Left lung (tissue), 14 donors: Measurements from ENCODE around the gene ANXA3. TPM values are rescaled to one million over a fixed set of nuclear protein-coding genes. Genes with fewer than 3 reads are reported as not detected.
"Not testable (repeated sequence)": the region's sequence is repeated elsewhere in the genome, so short reads cannot be mapped to it uniquely, and the experiment has no call there.

Experiments used
- ATAC-seq: fragments of 200-7000 bp; cut with Tn5 transposase; one replicate; pipeline ENCODE4 v1.9.1; 2020; ENCODE audit warnings: moderate library complexity
- DNase-seq, 4 donors: peaks; one replicate each; pipeline ENCODE4 v3.0.0-alpha.2; 2013 to 2020
- H3K27ac ChIP-seq, 2 donors: fragments of 200-600 bp; sonication (generic) in 1 of 2; one replicate each; pipeline versions ENCODE4 v1.5.0 to v1.8.0; 2020 to 2021
- H3K27me3 ChIP-seq, 2 donors: fragments of 200-600 bp; sonication (generic) in 1 of 2; one replicate each; pipeline versions ENCODE4 v1.5.0 to v1.8.0; 2020 to 2021
- H3K36me3 ChIP-seq, 2 donors: fragments of 200-600 bp; sonication (generic) in 1 of 2; one replicate each; pipeline versions ENCODE4 v1.5.0 to v1.8.0; 2020 to 2021
- H3K4me1 ChIP-seq, 2 donors: fragments of 200-600 bp; one replicate each; pipeline ENCODE4 v1.8.0; 2021
- H3K4me3 ChIP-seq, 2 donors: fragments of 200-600 bp; sonication (generic) in 1 of 2; one replicate each; pipeline versions ENCODE4 v1.5.0 to v1.8.0; 2020 to 2021; ENCODE audit warnings: mild to moderate bottlenecking in 1 of 2
- H3K9me3 ChIP-seq, 2 donors: fragments of 200-600 bp; sonication (generic) in 1 of 2; one replicate each; pipeline versions ENCODE4 v1.5.0 to v1.8.0; 2020 to 2021
- intact Hi-C, 2 donors: fragments of 100-400 bp; cut with DNase I; formaldehyde crosslinking; loops; one replicate each; pipeline versions ENCODE4 v1.11.2 to v1.14.2; 2022
- long read RNA-seq, 12 donors: library from polyadenylated mRNA in 2 of 12; unstranded in 2 of 12; transcript quantifications; one replicate each; pipeline ENCODE4 v2.0.0 and lab custom pipeline, GENCODE V29; 2019 to 2026
- polyA plus RNA-seq, 6 donors: library from polyadenylated mRNA; unstranded; fragments of 120-200 nt; gene quantifications; one replicate each; pipeline ENCODE4 v1.2.1, GENCODE V29; 2013; ENCODE audit not compliant: insufficient read length in 6 of 6
- total RNA-seq, 2 donors: library from RNA; stranded (reverse); fragmentation: NEBNext Ultra II Directional; extraction: Animal tissue kit (Norgen Biotek cat#: 25700); gene quantifications; one replicate each; pipeline ENCODE4 v1.2.1, GENCODE V29; 2021
- TF ChIP-seq, protein P1 (sequence below), 2 donors: fragments of 200-600 bp; sonication (generic) in 1 of 2; IDR thresholded peaks; one replicate each; pipeline versions ENCODE4 v1.5.0 to v1.8.0; 2021; ENCODE audit warnings: antibody characterized with exemption in 2 of 2
- donor health status: DM: no; HTN: yes; CAD: no.
- donor health status: DM: no; HTN: no; CAD: no.

Gene ANXA3, protein sequence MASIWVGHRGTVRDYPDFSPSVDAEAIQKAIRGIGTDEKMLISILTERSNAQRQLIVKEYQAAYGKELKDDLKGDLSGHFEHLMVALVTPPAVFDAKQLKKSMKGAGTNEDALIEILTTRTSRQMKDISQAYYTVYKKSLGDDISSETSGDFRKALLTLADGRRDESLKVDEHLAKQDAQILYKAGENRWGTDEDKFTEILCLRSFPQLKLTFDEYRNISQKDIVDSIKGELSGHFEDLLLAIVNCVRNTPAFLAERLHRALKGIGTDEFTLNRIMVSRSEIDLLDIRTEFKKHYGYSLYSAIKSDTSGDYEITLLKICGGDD
- total RNA-seq (100 to 1,000 TPM; 147 to 159 TPM), polyA plus RNA-seq (100 to 1,000 TPM in 4 of 6 donors, 10 to 100 TPM in 2; 70.4 to 136 (median 107) TPM)
- long read RNA-seq, donor 1, transcript ANXA3-201 (13 exons, 1,657 nt), result major isoform, 23 of 30 reads
- long read RNA-seq, donor 1, partial matches to known transcripts, result 0 of 30 reads
- long read RNA-seq, donor 1, other reads (novel, unspliced or antisense), result 0 of 30 reads
- long read RNA-seq, donor 2, transcript ANXA3-201 (13 exons, 1,657 nt), result major isoform, 21 of 31 reads
- long read RNA-seq, donor 2, partial matches to known transcripts, result 0 of 31 reads
- long read RNA-seq, donor 2, other reads (novel, unspliced or antisense), result 5 of 31 reads
- long read RNA-seq, donor 3, transcript ANXA3-201 (13 exons, 1,657 nt), result major isoform, 29 of 32 reads
- long read RNA-seq, donor 3, partial matches to known transcripts, result 0 of 32 reads
- long read RNA-seq, donor 3, other reads (novel, unspliced or antisense), result 0 of 32 reads
- long read RNA-seq, donor 4, transcript ANXA3-201 (13 exons, 1,657 nt), result major isoform, 141 of 154 reads
- long read RNA-seq, donor 4, partial matches to known transcripts, result 6 of 154 reads
- long read RNA-seq, donor 4, other reads (novel, unspliced or antisense), result 6 of 154 reads
- long read RNA-seq, donor 5, transcript ANXA3-201 (13 exons, 1,657 nt), result major isoform, 33 of 45 reads
- long read RNA-seq, donor 5, partial matches to known transcripts, result 5 of 45 reads
- long read RNA-seq, donor 5, other reads (novel, unspliced or antisense), result 0 of 45 reads
- long read RNA-seq, donor 6, transcript ANXA3-201 (13 exons, 1,657 nt), result major isoform, 68 of 93 reads
- long read RNA-seq, donor 6, transcript ANXA3-204 (4 exons, 832 nt), result minor isoform, 8 of 93 reads
- long read RNA-seq, donor 6, partial matches to known transcripts, result 11 of 93 reads
- long read RNA-seq, donor 6, other reads (novel, unspliced or antisense), result 0 of 93 reads
- long read RNA-seq, donor 7, transcript ANXA3-201 (13 exons, 1,657 nt), result major isoform, 20 of 24 reads
- long read RNA-seq, donor 7, partial matches to known transcripts, result 0 of 24 reads
- long read RNA-seq, donor 7, other reads (novel, unspliced or antisense), result 0 of 24 reads
- long read RNA-seq, donor 8, transcript ANXA3-201 (13 exons, 1,657 nt), result major isoform, 16 of 18 reads
- long read RNA-seq, donor 8, partial matches to known transcripts, result 0 of 18 reads
- long read RNA-seq, donor 8, other reads (novel, unspliced or antisense), result 0 of 18 reads
- long read RNA-seq, donor 9, result 0 reads
- long read RNA-seq, donor 10, transcript ANXA3-201 (13 exons, 1,657 nt), result major isoform, 48 of 56 reads
- long read RNA-seq, donor 10, partial matches to known transcripts, result 3 of 56 reads
- long read RNA-seq, donor 10, other reads (novel, unspliced or antisense), result 5 of 56 reads
- long read RNA-seq, donor 11, partial matches to known transcripts, result 0 of 4 reads
- long read RNA-seq, donor 11, other reads (novel, unspliced or antisense), result 0 of 4 reads
- long read RNA-seq, donor 12, transcript ANXA3-201 (13 exons, 1,657 nt), result major isoform, 19 of 27 reads
- long read RNA-seq, donor 12, partial matches to known transcripts, result 0 of 27 reads
- long read RNA-seq, donor 12, other reads (novel, unspliced or antisense), result 5 of 27 reads

- DNase-seq (peak; percentile 37 to 94 (median 67)), ATAC-seq (peak; percentile 92)
- TF ChIP-seq, protein P1, sequence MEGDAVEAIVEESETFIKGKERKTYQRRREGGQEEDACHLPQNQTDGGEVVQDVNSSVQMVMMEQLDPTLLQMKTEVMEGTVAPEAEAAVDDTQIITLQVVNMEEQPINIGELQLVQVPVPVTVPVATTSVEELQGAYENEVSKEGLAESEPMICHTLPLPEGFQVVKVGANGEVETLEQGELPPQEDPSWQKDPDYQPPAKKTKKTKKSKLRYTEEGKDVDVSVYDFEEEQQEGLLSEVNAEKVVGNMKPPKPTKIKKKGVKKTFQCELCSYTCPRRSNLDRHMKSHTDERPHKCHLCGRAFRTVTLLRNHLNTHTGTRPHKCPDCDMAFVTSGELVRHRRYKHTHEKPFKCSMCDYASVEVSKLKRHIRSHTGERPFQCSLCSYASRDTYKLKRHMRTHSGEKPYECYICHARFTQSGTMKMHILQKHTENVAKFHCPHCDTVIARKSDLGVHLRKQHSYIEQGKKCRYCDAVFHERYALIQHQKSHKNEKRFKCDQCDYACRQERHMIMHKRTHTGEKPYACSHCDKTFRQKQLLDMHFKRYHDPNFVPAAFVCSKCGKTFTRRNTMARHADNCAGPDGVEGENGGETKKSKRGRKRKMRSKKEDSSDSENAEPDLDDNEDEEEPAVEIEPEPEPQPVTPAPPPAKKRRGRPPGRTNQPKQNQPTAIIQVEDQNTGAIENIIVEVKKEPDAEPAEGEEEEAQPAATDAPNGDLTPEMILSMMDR (IDR thresholded peaks at IDR 0.05), result no peak
- H3K4me3 ChIP-seq, result peak within 1 kb of the TSS; percentile 56 to 64
- intact Hi-C loops, result no loop called here
- H3K9me3 ChIP-seq, result no peaks in the 10 kb centered on the region
- H3K4me1 ChIP-seq, result peaks cover 4 to 41% of the 10 kb centered on the region in 2 donors
- peaks cover 0 to 10% of the 10 kb centered on the region in 2 donors for H3K36me3 ChIP-seq
- H3K27me3 ChIP-seq, result peaks cover 0 to 15% of the 10 kb centered on the region in 2 donors
- H3K27ac ChIP-seq, result peak within 1 kb of the TSS; percentile 89 to 97
Measured at GRCh38 chr4:78551420-78552351, at the start of gene ANXA3. Gene ANXA3, plus strand, starts transcription at chr4:78551770. Its CDS starts 2,704 bp downstream, at chr4:78554474.

- H3K9me3 ChIP-seq, H3K36me3 ChIP-seq, H3K27me3 ChIP-seq, H3K4me3 ChIP-seq, intact Hi-C loops, ATAC-seq, DNase-seq, H3K4me1 ChIP-seq, H3K27ac ChIP-seq: not testable (repeated sequence)
Measured at GRCh38 chr4:78506260-78506659, 45.3 kb upstream of the ANXA3 start.

GRCh38 chr4:78509043-78509442, 42.5 kb upstream of the ANXA3 start:
- Histone ChIP-seq H3K27ac (no peak overlapping the region), H3K27me3 (no peaks in the 10 kb centered on the region), H3K36me3 (no peaks in the 10 kb centered on the region), H3K9me3 (no peaks in the 10 kb centered on the region), H3K4me3 (no peak overlapping the region), H3K4me1 (no peaks in the 10 kb centered on the region)
- TF ChIP-seq, protein P1 (IDR thresholded peaks at IDR 0.05), result no peak
- ATAC-seq (peak; percentile 67), DNase-seq (peak in 1 of 4 donors; percentile 30)
- intact Hi-C loops, result no loop called here

GRCh38 chr4:78510108-78510507, 41.5 kb upstream of the ANXA3 start:
- TF ChIP-seq, protein P1 (IDR thresholded peaks at IDR 0.05), result no peak
- ATAC-seq, result no peak
- H3K27ac ChIP-seq, result no peak overlapping the region
- H3K4me3 ChIP-seq, result no peak overlapping the region
- no peaks in the 10 kb centered on the region for H3K36me3 ChIP-seq
- no peaks in the 10 kb centered on the region for H3K4me1 ChIP-seq
- H3K9me3 ChIP-seq, result no peaks in the 10 kb centered on the region
- intact Hi-C loops, result loop anchor here in 1 of 2 donors (10.0 kb wide), 1 partner anchor 545 kb away; no protein-coding TSS in a partner anchor
- no peaks in the 10 kb centered on the region for H3K27me3 ChIP-seq
- no peak for DNase-seq
